GM12878 (cell line): ENCODE measurements around the gene MAP3K10.

Experiments used
- ATF3 ChIP-seq: IDR thresholded peaks from 2 replicates; pipeline ENCODE4 v1.6.1; 2011; ENCODE audit warnings: low read depth, mild to moderate bottlenecking, low read length, moderate library complexity, borderline replicate concordance; ENCODE audit errors: extremely low read depth
- EZH2 ChIP-seq: IDR thresholded peaks from 2 replicates; pipeline ENCODE4 v1.6.1; 2012; ENCODE audit warnings: low read depth, mild to moderate bottlenecking, control low read depth, inconsistent platforms, low read length, borderline replicate concordance; ENCODE audit not compliant: control insufficient read depth
- JUNB ChIP-seq: IDR thresholded peaks from 2 replicates; pipeline ENCODE4 v1.6.1; 2016; ENCODE audit warnings: antibody characterized with exemption, mild to moderate bottlenecking
- NR2C2 ChIP-seq: IDR thresholded peaks from 2 replicates; pipeline ENCODE4 v1.6.1; 2011; ENCODE audit warnings: borderline replicate concordance, low read depth; ENCODE audit not compliant: control insufficient read depth, insufficient read length
- POLR2A ChIP-seq: IDR thresholded peaks from 2 replicates; pipeline ENCODE4 v1.6.1; 2011; ENCODE audit warnings: low read depth, mild to moderate bottlenecking, low read length
- RFX5 ChIP-seq: IDR thresholded peaks from 2 replicates; pipeline ENCODE4 v1.6.1; 2011; ENCODE audit warnings: low read depth, low read length, improper control_type of control experiment
- USF2 ChIP-seq: IDR thresholded peaks from 2 replicates; pipeline ENCODE4 v1.6.1; 2011; ENCODE audit warnings: low read depth, low read length, improper control_type of control experiment, borderline replicate concordance
- ZBTB33 ChIP-seq: fragments of 450-650 bp; IDR thresholded peaks from 2 replicates; pipeline ENCODE4 v1.6.1; 2017; ENCODE audit warnings: mild to moderate bottlenecking
- TF ChIP-seq, protein P1 (sequence below): IDR thresholded peaks from 2 replicates; pipeline ENCODE4 v1.6.1; 2012; ENCODE audit warnings: mild to moderate bottlenecking, low read depth, low read length

DNA sequence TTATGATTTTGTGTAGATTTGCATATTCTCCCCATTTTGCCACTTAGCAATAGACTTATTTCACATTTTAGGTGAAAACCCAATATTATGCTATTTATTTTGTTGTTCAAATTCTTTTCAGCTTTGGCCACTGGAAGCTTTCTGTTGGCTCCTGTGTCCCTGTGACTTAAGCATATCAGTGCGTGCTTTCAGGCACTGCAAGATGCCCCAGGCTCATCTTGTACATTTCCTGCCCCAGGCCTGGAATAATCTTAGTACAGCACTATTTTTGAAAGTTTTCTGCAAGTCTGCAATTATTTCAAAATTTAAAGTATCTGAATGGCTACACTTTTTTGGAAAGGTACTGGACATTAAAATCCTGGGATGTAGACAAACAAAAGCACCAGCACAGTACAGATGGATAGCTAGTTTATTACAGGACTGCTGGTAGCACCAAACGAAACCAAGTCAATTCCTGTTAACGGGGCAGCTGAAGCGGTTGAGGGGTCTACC, 38.7 kb downstream of the MAP3K10 start:
- TF ChIP-seq ATF3: no peak
- no peak for TF ChIP-seq EZH2
- no peak for TF ChIP-seq ZBTB33
- TF ChIP-seq POLR2A: no peak
- TF ChIP-seq RFX5: no peak
- TF ChIP-seq, protein P1, sequence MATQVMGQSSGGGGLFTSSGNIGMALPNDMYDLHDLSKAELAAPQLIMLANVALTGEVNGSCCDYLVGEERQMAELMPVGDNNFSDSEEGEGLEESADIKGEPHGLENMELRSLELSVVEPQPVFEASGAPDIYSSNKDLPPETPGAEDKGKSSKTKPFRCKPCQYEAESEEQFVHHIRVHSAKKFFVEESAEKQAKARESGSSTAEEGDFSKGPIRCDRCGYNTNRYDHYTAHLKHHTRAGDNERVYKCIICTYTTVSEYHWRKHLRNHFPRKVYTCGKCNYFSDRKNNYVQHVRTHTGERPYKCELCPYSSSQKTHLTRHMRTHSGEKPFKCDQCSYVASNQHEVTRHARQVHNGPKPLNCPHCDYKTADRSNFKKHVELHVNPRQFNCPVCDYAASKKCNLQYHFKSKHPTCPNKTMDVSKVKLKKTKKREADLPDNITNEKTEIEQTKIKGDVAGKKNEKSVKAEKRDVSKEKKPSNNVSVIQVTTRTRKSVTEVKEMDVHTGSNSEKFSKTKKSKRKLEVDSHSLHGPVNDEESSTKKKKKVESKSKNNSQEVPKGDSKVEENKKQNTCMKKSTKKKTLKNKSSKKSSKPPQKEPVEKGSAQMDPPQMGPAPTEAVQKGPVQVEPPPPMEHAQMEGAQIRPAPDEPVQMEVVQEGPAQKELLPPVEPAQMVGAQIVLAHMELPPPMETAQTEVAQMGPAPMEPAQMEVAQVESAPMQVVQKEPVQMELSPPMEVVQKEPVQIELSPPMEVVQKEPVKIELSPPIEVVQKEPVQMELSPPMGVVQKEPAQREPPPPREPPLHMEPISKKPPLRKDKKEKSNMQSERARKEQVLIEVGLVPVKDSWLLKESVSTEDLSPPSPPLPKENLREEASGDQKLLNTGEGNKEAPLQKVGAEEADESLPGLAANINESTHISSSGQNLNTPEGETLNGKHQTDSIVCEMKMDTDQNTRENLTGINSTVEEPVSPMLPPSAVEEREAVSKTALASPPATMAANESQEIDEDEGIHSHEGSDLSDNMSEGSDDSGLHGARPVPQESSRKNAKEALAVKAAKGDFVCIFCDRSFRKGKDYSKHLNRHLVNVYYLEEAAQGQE: no peak
- TF ChIP-seq USF2: no peak
- no peak for TF ChIP-seq JUNB
- TF ChIP-seq NR2C2: no peak
